NCI-H2081 treated with DMSO at 0.1 percent for 48 hours (cell line): ENCODE measurements around the gene FSTL4.

Experiments used
- DNase-seq: peaks from one replicate; lab custom pipeline; 2025; lab: John Stamatoyannopoulos, UW

The FSTL4 gene

GRCh38 chr5:133428072-133428660 lies 184.2 kb downstream of the FSTL4 start:
- DNase-seq = no peak

DNA sequence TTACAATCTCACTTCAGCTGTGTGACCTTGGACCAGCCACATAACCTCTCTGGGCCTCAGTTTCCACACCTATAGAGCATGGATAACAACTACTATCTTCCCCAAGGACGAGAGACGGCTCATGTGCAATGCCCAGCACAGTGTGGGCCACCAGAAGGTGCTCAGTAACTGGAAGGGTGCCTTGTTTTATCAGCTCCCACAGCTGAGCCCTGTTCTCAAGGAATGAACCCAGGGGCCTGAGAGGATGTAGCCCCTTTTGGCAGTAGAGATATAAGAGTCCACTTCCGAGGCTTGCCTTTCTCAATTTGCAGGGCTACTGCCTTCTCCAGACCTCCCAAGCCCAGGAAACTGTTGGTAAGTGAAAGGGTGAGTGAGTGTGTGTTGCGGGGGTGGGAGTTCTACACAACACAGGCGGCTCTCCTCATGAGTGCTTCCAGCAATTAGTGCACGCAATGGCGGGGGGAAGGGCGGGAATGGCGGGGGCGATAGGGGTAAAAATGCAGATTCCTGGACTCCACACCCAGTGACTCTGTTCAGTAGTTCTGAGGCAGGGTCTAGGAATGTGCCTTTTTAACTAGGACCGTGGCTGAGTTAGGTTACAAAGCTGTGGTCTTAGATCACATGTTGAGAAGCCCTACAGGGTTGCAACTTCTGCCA lies 185.1 kb downstream of the FSTL4 start:
- DNase-seq = no peak

GRCh38 chr5:133426264-133426663 lies 186.1 kb downstream of the FSTL4 start:
- no peak for DNase-seq

DNA sequence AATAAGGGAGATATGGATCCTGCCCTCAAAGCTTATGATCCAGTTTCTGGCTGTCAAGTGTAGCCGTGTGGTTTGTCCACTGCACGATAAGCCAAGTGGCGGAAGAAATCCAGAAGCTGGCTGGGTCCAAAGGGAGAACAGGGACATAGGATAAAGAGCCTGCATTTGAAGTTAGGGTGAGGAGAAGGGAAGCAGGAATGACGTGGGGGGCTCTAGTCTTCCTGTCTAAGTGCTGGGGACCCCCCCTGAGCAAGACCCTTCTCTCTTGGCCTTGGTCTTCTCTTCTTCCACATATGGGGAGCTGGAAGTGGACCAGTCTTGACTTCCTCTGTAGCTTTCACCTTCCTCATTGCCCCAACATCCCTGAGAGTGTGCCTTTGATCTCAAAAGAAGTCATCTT lies 186.6 kb downstream of the FSTL4 start:
- DNase-seq = no peak

DNA sequence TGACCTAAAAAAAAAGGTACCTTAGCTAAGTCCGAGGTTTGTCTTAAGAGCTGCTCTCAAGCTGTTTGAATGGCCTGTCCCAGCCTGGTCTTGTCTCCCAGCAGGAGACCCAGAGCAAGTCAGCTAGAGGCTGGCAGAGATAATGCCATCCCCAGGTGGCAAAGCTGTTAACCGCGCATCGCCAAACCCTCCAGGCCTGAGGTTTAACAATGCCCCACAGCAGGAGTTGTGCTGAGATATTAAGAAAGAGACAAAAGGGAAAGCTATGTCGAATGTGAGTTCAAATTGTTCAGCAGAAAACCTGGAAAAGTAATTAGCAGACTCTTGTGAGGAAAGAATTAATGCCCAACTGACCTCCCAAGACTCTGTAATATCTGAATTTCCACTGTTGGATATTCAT lies 187.1 kb downstream of the FSTL4 start:
- no peak for DNase-seq

GRCh38 chr5:133423618-133424282 lies 188.6 kb downstream of the FSTL4 start:
- no peak for DNase-seq

GRCh38 chr5:133423011-133423617 lies 189.2 kb downstream of the FSTL4 start:
- DNase-seq = no peak

DNA sequence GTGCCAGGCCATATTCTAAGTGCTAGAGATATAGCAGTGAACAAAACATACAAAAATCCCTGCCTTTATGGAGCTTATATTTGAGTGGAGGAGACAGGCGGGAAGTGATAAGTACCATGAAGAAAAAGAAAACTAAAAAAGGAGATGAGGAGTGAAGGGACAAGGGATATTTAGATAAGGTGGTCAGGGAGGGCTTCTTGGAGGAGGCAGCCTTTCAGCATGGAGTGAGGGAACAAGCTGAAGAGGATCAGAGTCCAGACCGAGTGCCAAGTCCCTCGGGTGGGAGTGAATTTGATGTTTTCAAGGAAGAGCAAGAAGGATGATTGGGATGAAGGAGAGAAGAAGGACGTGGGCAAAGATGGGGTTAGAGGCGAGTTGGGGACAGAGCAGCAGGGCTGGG lies 190.5 kb downstream of the FSTL4 start:
- no peak for DNase-seq

GRCh38 chr5:133421394-133421793 lies 190.9 kb downstream of the FSTL4 start:
- DNase-seq = no peak

DNA sequence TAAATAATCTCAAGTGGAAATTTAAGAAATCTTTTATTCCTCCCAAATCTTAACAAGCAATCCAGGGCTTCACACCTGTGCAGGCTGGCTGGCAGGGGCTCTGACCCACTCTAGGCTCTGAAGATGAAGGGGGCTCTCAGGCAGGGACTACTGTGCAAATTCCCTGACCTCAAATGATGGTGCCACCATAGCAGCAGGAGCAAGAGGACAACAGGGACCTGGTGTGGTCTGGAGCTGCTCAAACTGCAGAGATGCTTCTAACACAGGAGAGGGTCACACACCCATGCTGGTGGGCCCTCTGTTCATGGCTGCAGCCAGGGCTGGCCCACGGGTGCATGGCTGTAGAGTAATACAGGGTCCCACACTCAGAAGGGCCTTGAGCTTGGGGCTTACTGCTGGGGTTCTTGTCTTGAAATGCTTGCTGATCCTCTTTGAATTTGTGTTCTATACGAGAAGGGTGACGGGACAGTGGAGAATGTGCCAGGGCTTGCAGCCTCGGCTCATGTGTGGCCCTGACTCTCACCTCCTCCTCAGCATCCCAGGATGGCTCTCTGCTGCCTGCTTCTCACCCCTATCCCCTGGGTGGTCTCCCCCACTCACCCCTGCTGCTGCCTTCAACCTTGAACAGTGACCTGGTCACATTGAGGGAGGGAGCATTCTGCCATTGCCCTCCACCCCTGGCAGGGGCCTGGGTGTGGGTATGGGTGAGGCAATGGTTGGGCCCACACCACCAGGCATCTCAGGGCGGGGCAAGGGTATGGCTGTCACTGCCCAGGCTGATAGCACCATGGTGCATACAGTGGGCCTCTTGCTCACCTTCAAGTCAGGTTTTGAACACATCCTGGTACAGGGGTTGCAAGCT lies 191.7 kb downstream of the FSTL4 start:
- no peak for DNase-seq

DNA sequence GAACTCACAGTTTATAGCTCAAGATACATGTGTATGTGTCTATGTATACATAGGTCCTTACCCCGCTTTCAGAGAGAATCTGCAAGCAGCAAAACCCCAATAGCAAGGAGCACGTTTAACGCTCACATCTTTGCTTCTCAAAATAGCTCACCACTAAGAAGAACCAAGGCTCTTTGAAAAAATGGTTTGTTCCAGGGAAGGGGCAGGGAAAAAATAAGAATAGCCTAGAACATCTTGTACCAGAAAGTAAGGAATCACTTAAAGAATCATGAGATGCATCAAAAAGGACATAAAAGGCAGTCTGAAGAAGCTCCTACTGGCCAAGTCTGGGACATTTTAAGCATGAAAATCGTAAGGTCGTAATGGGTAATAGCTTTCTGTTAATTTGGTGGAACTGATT lies 196.4 kb downstream of the FSTL4 start:
- DNase-seq = no peak

DNA sequence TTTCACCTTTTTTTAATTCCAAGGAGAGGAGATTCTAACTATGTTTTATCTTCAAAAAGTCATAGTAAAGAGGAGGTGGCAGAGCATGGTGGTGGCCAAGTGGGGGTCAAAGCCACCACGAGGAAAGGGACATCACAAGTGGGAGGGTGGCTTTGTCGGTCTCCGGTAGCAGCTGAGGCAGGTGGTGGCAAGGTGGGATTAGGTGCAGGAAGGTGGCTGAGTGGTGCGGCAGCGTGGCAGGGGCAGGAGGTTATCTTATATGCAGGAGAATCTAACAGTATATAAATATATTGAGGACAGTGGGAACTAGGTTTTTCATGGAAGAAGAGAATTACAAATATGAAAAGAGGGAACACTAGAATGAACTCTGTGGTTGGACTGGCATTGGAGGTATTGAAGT lies 196.8 kb downstream of the FSTL4 start:
- DNase-seq = no peak

DNA sequence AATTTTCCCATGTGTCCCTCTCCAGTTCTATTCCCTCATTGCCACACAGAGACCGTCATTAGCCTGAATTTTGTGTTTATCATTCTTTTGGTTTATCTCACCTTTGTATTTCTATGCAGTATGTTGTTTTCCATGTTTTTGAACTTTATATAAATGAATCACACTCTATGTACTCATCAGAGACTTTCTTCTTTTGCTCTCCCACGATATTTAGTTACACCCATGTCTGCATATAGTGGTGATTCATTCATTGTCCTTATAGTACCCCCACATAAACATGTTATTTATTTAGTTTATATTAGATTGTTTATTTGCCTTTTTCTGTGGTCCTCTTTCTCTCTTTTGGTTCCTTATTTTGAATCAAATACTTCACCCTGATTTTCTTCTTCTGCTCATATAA lies 199.7 kb downstream of the FSTL4 start:
- no peak for DNase-seq

DNA sequence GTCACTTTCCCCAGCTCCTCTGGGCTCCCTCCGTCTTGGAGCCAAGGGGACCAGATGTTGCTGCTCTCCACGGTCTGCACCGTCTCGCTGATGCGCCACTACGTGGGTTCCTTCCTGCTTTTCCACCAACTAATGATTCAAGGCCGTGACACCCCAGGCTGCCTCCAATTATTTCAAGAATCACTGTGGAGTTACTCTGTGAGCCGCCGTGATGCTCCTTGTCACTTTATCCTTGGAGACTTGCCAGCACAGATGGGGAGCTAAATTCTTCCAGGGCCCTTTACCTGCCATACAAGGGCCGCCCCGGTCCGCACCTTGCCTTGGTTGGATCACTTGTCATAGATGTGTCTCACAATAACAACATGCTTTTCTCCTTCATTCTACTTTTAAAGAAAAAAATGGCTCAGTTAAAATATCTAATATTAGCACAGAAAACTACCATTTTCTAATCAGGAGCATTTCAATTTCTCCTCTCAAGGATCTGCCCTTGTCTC lies 202.0 kb downstream of the FSTL4 start:
- no peak for DNase-seq

- DNase-seq = no peak
These were observed 203.1 kb downstream of the FSTL4 start for GRCh38 chr5:133409210-133409674.

- no peak for DNase-seq
These were observed 204.0 kb downstream of the FSTL4 start for GRCh38 chr5:133408322-133408721.

GRCh38 chr5:133406977-133407632 lies 205.2 kb downstream of the FSTL4 start:
- DNase-seq = no peak

GRCh38 chr5:133406208-133406976 lies 205.9 kb downstream of the FSTL4 start:
- DNase-seq = no peak

DNA sequence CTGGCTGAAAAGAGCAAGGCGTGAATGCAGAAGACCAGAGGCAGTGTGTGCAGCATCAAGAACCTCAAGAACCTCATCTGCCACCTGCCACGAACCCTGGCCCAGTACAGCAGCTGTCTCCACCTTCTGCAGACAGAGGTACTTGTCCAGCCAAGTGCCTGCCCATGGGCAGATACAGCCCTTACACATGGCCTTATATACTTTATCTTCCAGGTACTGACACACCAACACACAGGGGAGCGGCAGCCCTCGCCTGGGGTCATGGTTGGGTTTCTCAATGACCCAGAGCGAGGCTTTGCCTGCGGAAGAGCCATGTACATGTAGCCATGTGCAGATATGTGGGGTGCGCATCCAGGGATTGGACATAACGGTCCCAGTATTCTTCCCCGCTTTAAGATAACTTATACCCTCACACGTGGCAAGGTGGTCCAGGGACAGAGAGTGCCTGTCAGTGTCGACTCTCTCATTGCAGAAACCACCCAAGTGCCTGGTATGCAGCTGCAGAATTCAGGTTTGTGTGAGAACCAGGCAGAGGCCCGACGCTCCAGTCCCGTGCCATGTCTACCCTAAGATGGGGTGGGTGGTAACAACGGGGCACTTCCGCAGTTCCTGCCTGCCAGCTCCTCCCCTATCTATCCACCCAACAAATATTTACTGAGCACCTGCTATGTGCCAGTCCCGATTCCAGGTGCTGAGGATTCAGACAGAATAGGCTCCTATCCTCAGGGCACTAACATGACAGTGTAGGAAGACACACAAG lies 206.9 kb downstream of the FSTL4 start:
- DNase-seq = no peak

- DNase-seq = no peak
These were observed 207.6 kb downstream of the FSTL4 start for GRCh38 chr5:133404724-133405123.
